GM21576 (cell line): ENCODE measurements around the gene POFUT1.
"Not testable (repeated sequence)": the region's sequence is repeated elsewhere in the genome, so short reads cannot be mapped to it uniquely, and the experiment has no call there.

ENCODE experiments used
- ATAC-seq: cut with Tn5 transposase; IDR thresholded peaks from one replicate; pipeline ENCODE4 v1.9.1; 2021; ENCODE audit warnings: mild to moderate bottlenecking, moderate library complexity; ENCODE audit not compliant: unreplicated experiment

The POFUT1 gene

GRCh38 chr20:32232326-32232886 is 24.7 kb downstream of the POFUT1 start:
- no peak for ATAC-seq

- no peak for ATAC-seq
These were observed 25.6 kb downstream of the POFUT1 start for GRCh38 chr20:32233286-32233685.

- ATAC-seq: no peak
These were observed 26.6 kb downstream of the POFUT1 start for GRCh38 chr20:32234135-32234808.

GRCh38 chr20:32235331-32236047 is 27.8 kb downstream of the POFUT1 start:
- ATAC-seq: no peak

GRCh38 chr20:32236048-32236533 is 28.4 kb downstream of the POFUT1 start:
- ATAC-seq: no peak

- no peak for ATAC-seq
These were observed 29.1 kb downstream of the POFUT1 start for GRCh38 chr20:32236819-32237218.

GRCh38 chr20:32237419-32237818 is 29.7 kb downstream of the POFUT1 start:
- no peak for ATAC-seq

GRCh38 chr20:32238483-32239425 is 31.1 kb downstream of the POFUT1 start:
- ATAC-seq: no peak

GRCh38 chr20:32240205-32240604 is 32.5 kb downstream of the POFUT1 start:
- no peak for ATAC-seq

- no peak for ATAC-seq
These were observed 34.1 kb downstream of the POFUT1 start for GRCh38 chr20:32241807-32242206.

- ATAC-seq: no peak
These were observed 36.6 kb downstream of the POFUT1 start for GRCh38 chr20:32244150-32244823.

GRCh38 chr20:32244959-32245358 is 37.3 kb downstream of the POFUT1 start:
- ATAC-seq: no peak

GRCh38 chr20:32246208-32246607 is 38.5 kb downstream of the POFUT1 start:
- ATAC-seq: not testable (repeated sequence)

GRCh38 chr20:32248043-32248442 is 40.4 kb downstream of the POFUT1 start:
- no peak for ATAC-seq

- no peak for ATAC-seq
These were observed 41.5 kb downstream of the POFUT1 start for GRCh38 chr20:32249030-32249738.

GRCh38 chr20:32251470-32251869 is 43.8 kb downstream of the POFUT1 start:
- no peak for ATAC-seq

- no peak for ATAC-seq
These were observed 44.5 kb downstream of the POFUT1 start for GRCh38 chr20:32252189-32252588.

- not testable (repeated sequence) for ATAC-seq
These were observed 53.3 kb downstream of the POFUT1 start for GRCh38 chr20:32260973-32261372.

- ATAC-seq: no peak
These were observed 54.0 kb downstream of the POFUT1 start for GRCh38 chr20:32261644-32262043.
